GM21723 (cell line): ENCODE measurements around the gene JMJD7.

Experiments used
- ATAC-seq: cut with Tn5 transposase; IDR thresholded peaks from one replicate; pipeline ENCODE4 v1.9.1; 2021; ENCODE audit warnings: mild to moderate bottlenecking, moderate library complexity; ENCODE audit not compliant: unreplicated experiment

JMJD7 gene

DNA sequence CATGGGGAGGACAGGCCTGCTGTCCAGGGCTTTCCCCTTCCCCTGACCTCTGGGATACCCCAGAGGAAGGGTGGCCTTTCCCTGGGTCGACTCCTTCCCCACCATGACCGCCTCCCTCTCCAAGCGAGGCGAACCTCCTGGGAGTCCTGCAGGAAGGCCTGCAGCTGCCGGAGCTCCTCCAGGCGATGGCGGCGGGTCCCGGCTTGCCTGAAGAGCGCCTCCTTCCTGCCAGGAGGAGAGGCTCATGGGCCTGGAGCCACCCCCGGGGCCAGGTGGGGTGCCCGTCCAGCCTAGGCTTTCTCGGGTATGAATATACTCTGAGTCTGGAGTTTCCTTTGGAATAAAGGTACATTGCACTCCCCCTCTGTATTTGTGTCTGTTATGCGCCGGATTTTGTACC is 30.9 kb downstream of the JMJD7 start:
- no peak for ATAC-seq

DNA sequence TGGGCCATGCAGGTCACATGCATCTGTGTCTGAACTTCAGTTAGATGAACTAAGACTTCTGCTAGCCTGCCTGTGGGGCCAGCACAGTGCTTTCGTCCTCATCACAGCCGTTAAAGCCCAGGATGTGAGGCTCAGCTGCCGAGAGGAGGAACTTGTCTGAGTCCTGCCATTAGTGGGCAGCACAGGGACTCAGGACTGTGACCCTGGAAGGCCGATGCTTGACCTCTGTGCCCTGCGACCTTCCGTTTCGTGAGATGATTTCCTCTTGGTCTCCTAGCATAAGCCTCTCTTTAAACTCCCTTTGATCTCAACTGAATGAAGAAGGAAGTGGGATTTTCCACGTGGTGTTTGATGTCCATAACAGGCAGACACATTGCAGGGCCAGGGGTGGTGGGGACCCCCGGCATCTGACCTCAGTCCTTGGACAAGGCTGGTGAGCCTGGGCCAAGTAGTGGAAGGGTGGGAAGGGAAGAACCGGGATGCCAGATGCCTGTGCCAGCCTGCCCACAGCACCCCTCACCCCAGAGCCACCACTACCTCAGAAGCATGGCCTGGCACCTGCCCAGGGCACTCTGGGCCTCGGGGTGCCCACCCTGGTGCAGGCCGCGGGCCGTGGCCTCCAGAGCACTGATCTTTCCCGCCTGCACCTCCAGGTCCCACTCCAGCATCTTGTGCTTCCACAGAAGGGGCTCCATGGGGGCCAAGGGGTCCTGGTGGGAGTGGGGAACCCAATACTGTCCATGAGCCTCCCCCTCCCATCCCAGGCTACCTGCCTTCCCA is 32.3 kb downstream of the JMJD7 start:
- no peak for ATAC-seq

- no peak for ATAC-seq
Measured at GRCh38 chr15:41861736-41862356, 34.0 kb downstream of the JMJD7 start.

DNA sequence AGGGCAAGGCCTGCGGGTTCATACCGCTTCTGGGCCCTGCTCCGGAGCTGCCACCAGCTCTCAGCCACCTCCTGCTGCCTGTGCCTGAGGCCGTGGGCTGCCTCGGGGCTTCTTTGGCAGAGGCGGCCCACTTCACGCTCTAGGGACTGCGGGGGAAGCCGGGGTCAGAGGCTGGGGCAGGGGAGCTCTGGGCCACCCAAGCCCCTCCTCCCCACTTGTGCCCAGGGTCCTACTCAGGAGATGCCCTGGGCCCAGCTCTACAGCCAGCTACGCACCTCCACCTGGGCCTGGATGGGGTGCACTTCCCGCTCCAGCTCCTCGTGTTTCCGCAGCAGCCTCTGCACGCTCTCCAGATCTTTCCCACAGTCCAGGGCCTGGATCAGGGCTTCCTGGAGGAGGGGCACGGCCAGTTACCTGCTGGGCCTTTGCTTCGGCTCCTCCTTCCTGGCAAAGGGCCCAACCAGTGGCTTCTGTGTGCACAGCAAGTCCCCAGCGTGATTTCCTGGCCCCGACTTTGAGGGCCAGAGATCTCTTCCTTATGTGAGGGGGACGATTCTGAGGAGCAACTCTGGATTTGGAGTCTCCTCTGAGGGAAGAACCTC is 34.7 kb downstream of the JMJD7 start:
- ATAC-seq: no peak

DNA sequence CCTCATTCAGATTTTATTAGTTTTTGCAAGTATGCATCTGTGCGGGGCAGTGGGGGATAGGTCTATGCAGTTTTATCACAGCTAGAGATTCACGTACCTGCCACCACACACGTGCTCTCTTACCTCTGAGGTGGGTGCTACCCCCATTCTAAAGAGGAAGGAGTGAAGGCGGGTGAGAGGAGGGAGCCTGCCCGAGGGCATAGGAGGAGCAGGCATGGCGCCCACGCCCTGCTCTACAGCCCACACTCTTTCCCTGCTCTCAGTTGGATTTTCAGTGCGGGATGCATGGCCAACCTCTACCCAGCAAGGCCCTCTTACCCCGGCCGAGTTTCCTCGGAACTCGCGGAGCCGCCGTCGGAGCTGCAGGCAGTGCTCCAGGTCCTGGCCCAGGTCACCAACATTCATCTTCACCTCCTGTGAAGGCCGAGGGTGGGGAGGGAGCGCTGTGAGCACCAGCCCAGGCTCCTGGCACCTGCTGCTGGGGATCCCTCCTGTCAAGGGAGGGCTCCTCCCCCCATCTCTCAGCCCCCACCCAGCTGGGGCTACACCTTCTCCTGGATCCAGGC is 37.7 kb downstream of the JMJD7 start:
- no peak for ATAC-seq

- ATAC-seq: no peak
Measured at GRCh38 chr15:41866263-41866703, 38.4 kb downstream of the JMJD7 start.

- ATAC-seq: no peak
Measured at GRCh38 chr15:41866872-41867579, 39.1 kb downstream of the JMJD7 start.

DNA sequence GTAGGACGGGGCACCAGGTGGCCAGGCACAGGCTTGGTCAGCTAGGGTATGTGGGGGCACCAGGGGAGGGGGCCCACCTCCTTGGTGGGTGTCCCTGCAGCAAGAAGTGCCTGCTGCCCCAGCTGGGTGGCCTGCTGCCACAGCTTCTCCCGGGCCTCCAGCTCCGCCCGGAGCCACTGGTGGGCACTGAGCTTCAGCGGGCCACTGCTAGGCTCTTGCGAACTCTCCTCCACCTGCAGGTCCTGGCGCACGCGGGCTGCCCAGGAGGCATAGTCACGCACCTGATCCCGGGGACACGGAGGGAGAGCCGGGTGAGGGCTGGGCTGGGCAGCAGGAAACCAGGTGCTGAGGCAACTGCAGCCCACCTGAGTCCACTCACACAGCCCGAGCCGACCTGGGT is 40.4 kb downstream of the JMJD7 start:
- no peak for ATAC-seq

GRCh38 chr15:41869770-41870688 is 42.1 kb downstream of the JMJD7 start:
- no peak for ATAC-seq

DNA sequence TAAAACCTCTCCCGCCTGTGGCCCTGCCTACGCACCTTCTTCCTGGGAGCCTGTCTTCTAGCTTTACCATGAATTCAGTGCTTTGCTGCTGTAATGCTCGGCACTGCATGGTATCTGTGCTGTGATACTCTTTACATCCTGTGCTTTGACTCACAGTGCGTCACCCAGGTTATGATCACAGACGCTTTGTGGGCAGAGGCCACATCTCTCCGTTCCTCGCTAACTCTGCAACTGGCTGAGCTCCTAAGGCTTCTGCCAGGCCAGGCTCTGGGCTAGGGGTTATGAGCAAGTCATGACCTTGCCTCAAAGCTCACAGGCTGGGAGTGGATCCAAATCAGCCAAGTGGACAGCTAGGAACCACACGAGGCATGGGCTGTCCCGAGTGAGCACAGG is 42.8 kb downstream of the JMJD7 start:
- no peak for ATAC-seq

- no peak for ATAC-seq
Measured at GRCh38 chr15:41871175-41871905, 43.4 kb downstream of the JMJD7 start.

- ATAC-seq: no peak
Measured at GRCh38 chr15:41872166-41872747, 44.4 kb downstream of the JMJD7 start.

DNA sequence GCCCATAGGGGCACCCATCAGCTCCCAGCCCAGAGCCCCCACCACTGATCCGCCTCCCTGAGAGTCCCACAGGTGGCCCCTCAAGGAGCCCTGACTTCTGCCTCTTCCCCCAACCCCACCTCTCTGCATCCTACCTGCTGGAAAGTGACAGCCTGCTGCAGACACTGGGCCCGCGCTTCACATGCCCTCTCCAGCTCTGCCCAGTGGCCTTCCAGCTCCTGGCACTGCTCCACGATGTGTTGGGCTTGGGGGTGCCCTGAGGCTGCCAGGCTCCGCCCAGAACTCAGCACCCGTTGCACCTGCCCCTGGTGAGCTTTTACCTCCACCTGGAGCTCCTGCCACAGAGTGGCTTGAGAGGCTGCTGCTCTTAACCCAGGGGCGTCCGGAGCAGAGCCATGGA is 45.8 kb downstream of the JMJD7 start:
- ATAC-seq: no peak

DNA sequence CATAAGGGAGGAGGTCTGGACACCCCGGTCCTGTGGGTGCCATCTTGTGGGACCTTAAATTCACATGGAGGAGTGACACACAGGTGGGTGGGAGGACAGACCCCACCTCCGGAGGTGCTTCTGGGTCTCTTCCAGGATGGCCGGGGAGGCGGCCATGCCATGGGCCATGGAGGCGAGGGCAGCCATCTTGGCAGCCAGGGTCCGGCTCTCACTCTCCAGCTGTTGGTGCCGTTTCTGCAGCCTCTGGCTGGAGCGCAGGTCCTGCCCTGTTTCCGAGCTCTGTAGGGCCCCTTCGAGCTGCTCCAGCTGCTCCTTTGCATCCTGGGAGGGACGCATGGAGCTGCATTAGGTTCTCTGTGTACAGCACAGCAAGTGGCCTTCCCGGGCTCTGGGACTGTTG is 46.8 kb downstream of the JMJD7 start:
- no peak for ATAC-seq

- ATAC-seq: no peak
Measured at GRCh38 chr15:41876007-41876406, 48.1 kb downstream of the JMJD7 start.

GRCh38 chr15:41876689-41877088 is 48.8 kb downstream of the JMJD7 start:
- no peak for ATAC-seq

DNA sequence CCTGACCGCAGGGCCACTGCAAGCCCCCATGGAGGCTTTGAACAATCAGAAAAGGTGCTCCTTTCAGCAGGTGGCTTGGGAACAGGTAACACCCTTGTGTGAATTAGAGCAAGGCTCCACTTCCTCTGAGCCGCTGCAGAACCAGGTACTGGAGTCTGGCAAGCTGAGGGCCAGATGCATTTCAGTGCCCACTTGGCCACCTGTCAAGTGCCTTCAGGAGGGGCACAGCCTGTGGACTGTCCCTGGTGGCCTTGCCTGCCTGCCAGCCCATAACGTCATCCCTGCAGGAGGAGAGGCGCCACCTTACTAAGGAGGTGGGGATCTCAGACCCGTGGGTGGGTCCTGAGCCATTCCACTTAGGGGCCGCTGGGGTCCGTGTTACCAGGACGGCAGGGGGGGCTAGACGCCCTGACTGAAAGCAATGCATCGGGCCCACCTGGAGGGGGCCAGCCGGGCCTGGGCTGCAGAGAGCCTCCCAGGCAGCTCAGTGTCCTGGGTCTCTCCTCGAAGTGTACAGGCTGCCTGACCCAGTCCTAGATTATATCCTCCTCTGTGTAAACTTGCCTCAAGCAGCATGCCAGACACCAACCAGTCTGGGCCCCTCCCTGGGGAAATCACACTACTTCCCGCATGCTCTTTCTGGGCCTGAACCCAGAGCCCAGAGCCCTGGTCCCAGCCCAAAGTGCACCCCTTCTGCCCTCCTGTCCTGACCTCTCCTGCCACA is 49.9 kb downstream of the JMJD7 start:
- ATAC-seq: no peak

- no peak for ATAC-seq
Measured at GRCh38 chr15:41878355-41878699, 50.4 kb downstream of the JMJD7 start.
